Mucosa of stomach (tissue), 1 donor: ENCODE results near the gene PCDHGB7.
A peak's percentile ranks its signal among the peaks of the same experiment; 100 is the strongest.
"Not testable (repeated sequence)": the region's sequence is repeated elsewhere in the genome, so short reads cannot be mapped to it uniquely, and the experiment has no call there.

ENCODE experiments used
- H3K27me3 ChIP-seq: one replicate; pipeline ENCODE4 v1.7.0; 2013; ENCODE audit warnings: mild to moderate bottlenecking, low read length; ENCODE audit not compliant: control insufficient read depth, insufficient read depth
- H3K36me3 ChIP-seq: one replicate; pipeline ENCODE4 v1.7.0; 2013; ENCODE audit warnings: low read length; ENCODE audit not compliant: control insufficient read depth, insufficient read depth
- H3K4me1 ChIP-seq: one replicate; pipeline ENCODE4 v1.7.0; 2013; ENCODE audit warnings: mild to moderate bottlenecking, low read length; ENCODE audit not compliant: control insufficient read depth, insufficient read depth
- H3K4me3 ChIP-seq: one replicate; pipeline ENCODE4 v1.7.0; 2013; ENCODE audit warnings: low read length
- H3K9ac ChIP-seq: one replicate; pipeline ENCODE4 v1.7.0; 2013; ENCODE audit warnings: mild to moderate bottlenecking, low read length, moderate library complexity
- H3K9me3 ChIP-seq: one replicate; pipeline ENCODE4 v1.7.0; 2013; ENCODE audit warnings: mild to moderate bottlenecking, low read length, moderate library complexity; ENCODE audit not compliant: control insufficient read depth
- donor health status: Pancreatic carcinoma.

PCDHGB7 gene

DNA sequence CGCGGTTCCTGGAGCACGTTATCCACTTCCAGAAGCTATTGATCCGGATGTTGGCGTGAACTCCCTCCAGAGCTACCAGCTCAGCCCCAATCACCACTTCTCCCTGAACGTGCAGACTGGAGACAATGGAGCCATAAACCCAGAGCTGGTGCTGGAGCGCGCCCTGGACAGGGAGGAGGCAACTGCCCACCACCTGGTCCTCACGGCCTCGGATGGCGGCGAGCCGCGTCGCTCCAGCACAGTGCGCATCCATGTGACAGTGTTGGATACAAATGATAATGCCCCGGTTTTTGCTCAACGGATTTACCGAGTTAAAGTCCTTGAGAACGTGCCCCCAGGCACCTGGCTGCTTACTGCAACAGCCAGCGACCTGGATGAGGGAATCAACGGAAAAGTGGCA lies 14.1 kb upstream of the PCDHGB7 start:
- Histone ChIP-seq H3K36me3 (no peaks in the 10 kb centered on the region), H3K27me3 (peaks cover 36% of the 10 kb centered on the region), H3K9me3 (peaks cover 44% of the 10 kb centered on the region), H3K9ac (no peak overlapping the region), H3K4me1 (no peaks in the 10 kb centered on the region), H3K4me3 (no peak overlapping the region)

DNA sequence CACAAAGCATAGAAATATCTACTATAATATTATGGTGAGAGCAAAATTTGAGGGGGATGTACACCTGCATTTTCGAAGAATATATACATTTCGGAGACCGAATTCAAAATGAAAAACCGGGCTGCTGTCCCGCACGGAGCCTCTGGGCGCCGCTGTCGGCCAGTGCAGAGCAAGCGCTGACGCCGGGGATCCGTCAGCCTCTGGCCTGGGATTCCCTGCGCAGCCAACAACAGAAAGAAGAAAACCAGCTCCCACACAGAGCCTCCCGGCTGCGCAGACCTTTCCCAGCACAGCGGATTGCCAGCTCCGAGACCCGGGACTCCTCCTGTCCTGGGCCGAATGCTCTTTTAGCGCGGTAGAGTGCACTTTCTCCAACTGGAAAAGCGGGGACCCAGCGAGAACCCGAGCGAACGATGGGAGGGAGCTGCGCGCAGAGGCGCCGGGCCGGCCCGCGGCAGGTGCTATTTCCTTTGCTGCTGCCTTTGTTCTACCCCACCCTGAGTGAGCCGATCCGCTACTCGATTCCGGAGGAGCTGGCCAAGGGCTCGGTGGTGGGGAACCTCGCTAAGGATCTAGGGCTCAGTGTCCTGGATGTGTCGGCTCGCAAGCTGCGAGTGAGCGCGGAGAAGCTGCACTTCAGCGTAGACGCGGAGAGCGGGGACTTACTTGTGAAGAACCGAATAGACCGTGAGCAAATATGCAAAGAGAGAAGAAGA lies 9.5 kb upstream of the PCDHGB7 start, which contains the start of gene PCDHGB6:
TSS of gene PCDHGB6 (plus strand) at position 232 of the 716 bp plus-strand sequence. CDS start at position 414, 182 bp downstream.
- Histone ChIP-seq H3K27me3 (peaks cover 31% of the 10 kb centered on the region), H3K9me3 (peaks cover 39% of the 10 kb centered on the region)
- not testable (repeated sequence) for H3K4me3 ChIP-seq, H3K4me1 ChIP-seq, H3K9ac ChIP-seq, H3K36me3 ChIP-seq

DNA sequence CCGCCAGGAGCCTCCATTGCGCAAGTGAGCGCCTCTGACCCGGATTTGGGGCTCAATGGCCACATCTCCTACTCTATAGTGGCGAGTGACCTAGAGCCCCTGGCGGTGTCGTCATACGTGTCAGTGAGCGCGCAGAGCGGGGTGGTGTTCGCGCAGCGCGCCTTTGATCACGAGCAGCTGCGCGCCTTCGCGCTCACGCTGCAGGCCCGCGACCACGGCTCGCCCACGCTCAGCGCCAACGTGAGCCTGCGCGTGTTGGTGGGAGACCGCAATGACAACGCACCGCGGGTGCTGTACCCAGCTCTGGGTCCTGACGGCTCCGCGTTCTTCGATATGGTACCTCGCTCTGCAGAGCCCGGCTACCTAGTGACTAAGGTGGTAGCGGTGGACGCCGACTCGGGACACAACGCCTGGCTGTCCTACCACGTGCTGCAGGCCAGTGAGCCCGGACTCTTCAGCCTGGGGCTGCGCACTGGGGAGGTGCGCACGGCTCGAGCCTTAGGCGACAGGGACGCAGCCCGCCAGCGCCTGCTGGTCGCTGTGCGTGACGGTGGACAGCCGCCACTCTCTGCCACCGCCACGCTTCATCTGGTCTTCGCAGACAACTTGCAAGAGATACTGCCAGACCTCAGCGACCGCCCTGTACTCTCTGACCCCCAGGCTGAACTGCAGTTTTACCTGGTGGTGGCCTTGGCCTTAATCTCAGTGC lies 7.7 kb upstream of the PCDHGB7 start:
- Histone ChIP-seq H3K27me3 (peaks cover 23% of the 10 kb centered on the region), H3K36me3 (no peaks in the 10 kb centered on the region), H3K9me3 (peaks cover 43% of the 10 kb centered on the region), H3K9ac (no peak overlapping the region), H3K4me3 (no peak overlapping the region), H3K4me1 (no peaks in the 10 kb centered on the region)

DNA sequence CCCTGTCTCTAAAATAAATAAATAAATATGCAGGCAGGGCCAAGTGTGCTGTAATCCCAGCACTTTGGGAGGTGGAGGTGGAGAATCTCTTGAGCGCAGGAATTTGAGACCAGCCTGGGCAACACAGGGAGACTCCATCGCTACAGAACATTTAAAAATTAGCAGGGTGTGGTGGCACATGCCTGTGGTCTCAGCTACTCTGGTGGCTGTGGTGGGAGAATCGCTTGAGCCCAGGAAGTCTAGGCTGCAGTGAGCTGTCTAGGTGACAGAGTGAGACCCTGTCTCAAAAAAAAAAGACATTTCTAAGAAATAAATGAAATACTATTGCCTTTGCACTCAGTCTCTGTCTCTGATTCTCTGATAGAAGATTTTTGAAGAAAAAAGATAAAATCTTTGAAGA lies 5.9 kb upstream of the PCDHGB7 start:
- Histone ChIP-seq H3K36me3 (no peaks in the 10 kb centered on the region), H3K4me3 (no peak overlapping the region), H3K4me1 (no peaks in the 10 kb centered on the region), H3K9ac (no peak overlapping the region), H3K9me3 (peaks cover 44% of the 10 kb centered on the region), H3K27me3 (peaks cover 23% of the 10 kb centered on the region)

DNA sequence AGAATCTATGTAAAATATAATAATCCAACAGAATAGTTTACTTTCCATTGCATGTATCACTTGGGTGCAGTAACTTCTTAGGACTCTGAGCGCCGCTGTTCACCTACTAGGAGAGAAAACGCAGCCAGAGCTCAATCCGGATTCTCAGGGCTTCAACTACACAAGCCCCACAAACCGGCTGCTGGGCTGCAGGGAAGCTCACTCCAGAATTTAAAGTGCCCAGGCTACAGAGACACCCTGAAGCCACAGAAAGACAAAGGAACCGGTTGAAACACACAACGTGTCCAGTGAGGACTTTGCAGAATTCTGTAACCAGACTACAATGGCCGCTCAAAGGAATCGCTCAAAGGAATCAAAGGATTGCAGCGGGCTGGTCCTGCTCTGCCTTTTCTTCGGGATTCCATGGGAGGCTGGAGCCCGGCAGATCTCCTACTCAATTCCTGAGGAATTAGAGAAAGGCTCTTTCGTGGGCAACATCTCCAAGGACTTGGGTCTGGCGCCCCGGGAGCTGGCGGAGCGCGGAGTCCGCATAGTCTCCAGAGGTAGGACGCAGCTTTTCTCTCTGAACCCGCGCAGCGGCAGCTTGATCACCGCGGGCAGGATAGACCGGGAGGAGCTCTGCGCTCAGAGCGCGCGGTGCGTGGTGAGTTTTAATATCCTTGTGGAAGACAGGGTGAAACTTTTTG lies 4.5 kb upstream of the PCDHGB7 start, which contains the start of gene PCDHGA10:
TSS of gene PCDHGA10 (plus strand) at position 134 of the 686 bp plus-strand sequence. CDS start at position 323, 189 bp downstream.
- Histone ChIP-seq H3K27me3 (peaks cover 20% of the 10 kb centered on the region), H3K4me3 (peak within 1 kb of the TSS; percentile 54), H3K9me3 (peaks cover 36% of the 10 kb centered on the region), H3K4me1 (no peaks in the 10 kb centered on the region), H3K9ac (peak within 1 kb of the TSS; percentile 56), H3K36me3 (no peaks in the 10 kb centered on the region)

DNA sequence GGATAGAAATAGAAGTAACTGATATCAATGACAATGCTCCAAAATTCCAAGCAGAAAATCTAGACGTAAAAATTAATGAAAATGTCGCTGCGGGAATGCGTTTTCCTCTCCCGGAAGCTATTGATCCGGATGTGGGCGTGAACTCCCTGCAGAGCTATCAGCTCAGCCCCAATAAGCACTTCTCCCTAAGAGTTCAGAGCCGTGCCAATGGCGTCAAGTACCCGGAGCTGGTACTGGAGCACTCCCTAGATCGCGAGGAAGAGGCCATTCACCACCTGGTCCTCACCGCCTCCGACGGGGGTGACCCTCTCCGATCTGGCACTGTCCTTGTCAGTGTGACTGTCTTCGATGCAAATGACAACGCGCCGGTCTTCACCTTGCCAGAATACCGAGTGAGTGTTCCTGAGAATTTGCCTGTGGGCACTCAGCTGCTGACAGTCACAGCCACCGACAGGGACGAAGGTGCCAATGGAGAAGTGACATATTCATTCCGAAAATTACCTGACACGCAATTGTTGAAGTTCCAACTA lies 3.9 kb upstream of the PCDHGB7 start:
- Histone ChIP-seq H3K9me3 (peaks cover 41% of the 10 kb centered on the region), H3K36me3 (no peaks in the 10 kb centered on the region), H3K4me1 (no peaks in the 10 kb centered on the region), H3K4me3 (peak overlapping the region; percentile 54), H3K27me3 (peaks cover 17% of the 10 kb centered on the region), H3K9ac (peak overlapping the region; percentile 56)

DNA sequence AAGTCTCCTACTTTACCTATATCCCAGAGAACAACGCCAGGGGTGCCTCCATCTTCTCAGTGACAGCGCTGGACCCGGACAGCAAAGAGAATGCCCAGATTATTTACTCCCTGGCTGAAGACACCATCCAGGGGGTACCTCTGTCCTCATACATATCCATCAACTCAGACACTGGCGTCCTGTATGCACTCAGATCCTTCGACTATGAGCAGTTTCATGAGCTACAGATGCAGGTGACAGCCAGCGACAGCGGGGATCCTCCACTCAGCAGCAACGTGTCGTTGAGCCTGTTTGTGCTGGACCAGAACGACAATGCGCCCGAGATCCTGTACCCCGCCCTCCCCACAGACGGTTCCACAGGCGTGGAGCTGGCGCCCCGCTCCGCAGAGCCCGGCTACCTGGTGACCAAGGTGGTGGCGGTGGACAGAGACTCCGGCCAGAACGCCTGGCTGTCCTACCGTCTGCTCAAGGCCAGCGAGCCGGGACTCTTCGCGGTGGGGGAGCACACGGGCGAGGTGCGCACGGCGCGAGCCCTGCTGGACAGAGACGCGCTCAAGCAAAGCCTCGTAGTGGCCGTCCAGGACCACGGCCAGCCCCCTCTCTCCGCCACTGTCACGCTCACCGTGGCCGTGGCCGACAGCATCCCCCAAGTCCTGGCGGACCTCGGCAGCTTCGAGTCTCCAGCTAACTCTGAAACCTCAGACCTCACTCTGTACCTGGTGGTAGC lies 2.8 kb upstream of the PCDHGB7 start:
- H3K27me3 ChIP-seq: peaks cover 12% of the 10 kb centered on the region
- H3K36me3 ChIP-seq, H3K9ac ChIP-seq, H3K4me1 ChIP-seq, H3K4me3 ChIP-seq: not testable (repeated sequence)
- peaks cover 42% of the 10 kb centered on the region for H3K9me3 ChIP-seq

DNA sequence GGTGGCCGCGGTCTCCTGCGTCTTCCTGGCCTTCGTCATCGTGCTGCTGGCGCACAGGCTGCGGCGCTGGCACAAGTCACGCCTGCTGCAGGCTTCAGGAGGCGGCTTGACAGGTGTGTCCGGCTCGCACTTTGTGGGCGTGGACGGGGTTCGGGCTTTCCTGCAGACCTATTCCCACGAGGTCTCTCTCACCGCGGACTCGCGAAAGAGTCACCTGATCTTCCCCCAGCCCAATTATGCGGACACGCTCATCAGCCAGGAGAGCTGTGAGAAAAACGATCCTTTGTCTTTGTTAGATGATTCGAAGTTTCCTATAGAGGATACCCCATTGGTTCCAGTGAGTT lies 2.2 kb upstream of the PCDHGB7 start:
- not testable (repeated sequence) for H3K9ac ChIP-seq, H3K27me3 ChIP-seq, H3K4me1 ChIP-seq, H3K4me3 ChIP-seq, H3K36me3 ChIP-seq
- H3K9me3 ChIP-seq: peaks cover 41% of the 10 kb centered on the region

DNA sequence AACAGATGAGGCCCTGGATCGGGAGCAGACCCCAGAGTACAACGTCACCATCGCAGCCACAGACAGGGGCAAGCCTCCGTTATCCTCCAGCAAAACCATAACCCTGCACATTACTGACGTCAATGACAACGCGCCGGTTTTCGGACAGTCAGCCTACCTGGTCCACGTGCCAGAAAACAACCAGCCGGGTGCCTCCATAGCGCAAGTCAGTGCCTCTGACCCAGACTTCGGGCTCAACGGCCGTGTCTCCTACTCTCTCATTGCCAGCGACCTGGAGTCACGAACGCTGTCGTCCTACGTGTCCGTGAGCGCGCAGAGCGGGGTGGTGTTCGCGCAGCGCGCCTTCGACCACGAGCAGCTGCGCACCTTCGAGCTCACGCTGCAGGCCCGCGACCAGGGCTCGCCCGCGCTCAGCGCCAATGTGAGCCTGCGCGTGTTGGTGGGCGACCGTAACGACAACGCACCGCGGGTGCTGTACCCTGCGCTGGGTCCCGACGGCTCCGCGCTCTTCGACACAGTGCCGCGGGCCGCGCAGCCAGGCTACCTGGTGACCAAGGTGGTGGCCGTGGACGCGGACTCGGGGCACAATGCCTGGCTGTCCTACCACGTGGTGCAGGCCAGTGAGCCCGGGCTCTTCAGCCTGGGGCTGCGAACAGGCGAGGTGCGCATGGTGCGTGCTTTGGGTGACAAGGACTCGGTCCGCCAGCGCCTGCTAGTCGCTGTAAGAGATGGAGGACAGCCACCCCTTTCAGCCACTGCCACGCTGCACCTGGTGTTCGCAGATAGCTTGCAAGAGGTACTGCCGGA lies 1.8 kb downstream of the PCDHGB7 start:
- H3K4me1 ChIP-seq: no peaks in the 10 kb centered on the region
- no peak overlapping the region for H3K9ac ChIP-seq
- no peak overlapping the region for H3K4me3 ChIP-seq
- no peaks in the 10 kb centered on the region for H3K36me3 ChIP-seq
- peaks cover 52% of the 10 kb centered on the region for H3K9me3 ChIP-seq
- H3K27me3 ChIP-seq: peaks cover 13% of the 10 kb centered on the region

DNA sequence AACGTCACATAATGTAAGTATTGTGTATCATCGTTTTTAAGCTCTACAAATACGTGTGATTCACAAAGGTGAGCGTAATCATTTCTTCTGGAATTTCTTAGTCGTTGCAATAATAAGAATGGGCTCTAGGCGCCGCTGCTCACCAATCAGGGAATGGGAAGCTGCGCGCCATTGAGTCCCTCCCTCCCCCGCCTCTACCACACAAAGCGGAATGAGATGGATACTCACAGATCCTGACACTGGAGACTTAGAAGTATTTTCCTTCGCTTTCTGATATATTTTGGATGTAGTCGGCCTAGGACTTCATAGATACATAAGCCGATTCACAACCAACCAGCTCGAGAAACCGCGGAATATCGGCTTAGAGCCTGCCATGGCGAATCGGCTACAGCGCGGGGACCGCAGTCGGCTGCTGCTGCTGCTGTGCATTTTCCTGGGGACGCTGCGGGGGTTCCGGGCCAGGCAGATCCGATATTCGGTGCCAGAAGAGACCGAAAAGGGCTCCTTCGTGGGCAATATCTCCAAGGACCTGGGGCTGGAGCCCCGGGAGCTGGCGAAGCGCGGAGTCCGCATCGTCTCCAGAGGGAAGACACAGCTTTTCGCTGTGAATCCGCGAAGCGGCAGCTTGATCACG lies 3.5 kb downstream of the PCDHGB7 start, which contains the start of gene PCDHGA11:
TSS of gene PCDHGA11 (plus strand) at position 197 of the 634 bp plus-strand sequence. CDS start at position 374, 177 bp downstream.
- H3K4me3 ChIP-seq: no peak within 1 kb of the TSS
- H3K27me3 ChIP-seq: peaks cover 13% of the 10 kb centered on the region
- H3K36me3 ChIP-seq: no peaks in the 10 kb centered on the region
- H3K4me1 ChIP-seq: no peaks in the 10 kb centered on the region
- peaks cover 46% of the 10 kb centered on the region for H3K9me3 ChIP-seq
- H3K9ac ChIP-seq: no peak within 1 kb of the TSS
